A673 (cell line): ENCODE data around the gene CLEC2D.
"Not testable (repeated sequence)": the region's sequence is repeated elsewhere in the genome, so short reads cannot be mapped to it uniquely, and the experiment has no call there.

Source experiments
- CTCF ChIP-seq: fragments of 300-800, 200-600 bp; sonication (generic); conservative IDR thresholded peaks from 2 replicates; pipeline ENCODE4 v1.5.1; 2017; ENCODE audit warnings: low read depth, mild to moderate bottlenecking, antibody characterized with exemption, low read length, moderate library complexity, mixed read lengths
- EZH2 ChIP-seq: fragments of 200-600 bp; sonication (generic); IDR thresholded peaks from 2 replicates; pipeline ENCODE4 v1.6.1; 2017; ENCODE audit warnings: borderline replicate concordance, low read depth, mild to moderate bottlenecking, mixed read lengths, antibody characterized with exemption, low read length; ENCODE audit not compliant: poor library complexity, severe bottlenecking

- TF ChIP-seq CTCF, EZH2: not testable (repeated sequence)
Observed at GRCh38 chr12:9695150-9695549, 25.6 kb downstream of the CLEC2D start.
